ENCODE measurements around the gene LAMB1. TPM values are rescaled to one million over a fixed set of nuclear protein-coding genes. Genes with fewer than 3 reads are reported as not detected.

LAMB1 gene
- total and polyA plus RNA-seq, 4 donors, result 95.9 to 285 (median 173) TPM

DNA sequence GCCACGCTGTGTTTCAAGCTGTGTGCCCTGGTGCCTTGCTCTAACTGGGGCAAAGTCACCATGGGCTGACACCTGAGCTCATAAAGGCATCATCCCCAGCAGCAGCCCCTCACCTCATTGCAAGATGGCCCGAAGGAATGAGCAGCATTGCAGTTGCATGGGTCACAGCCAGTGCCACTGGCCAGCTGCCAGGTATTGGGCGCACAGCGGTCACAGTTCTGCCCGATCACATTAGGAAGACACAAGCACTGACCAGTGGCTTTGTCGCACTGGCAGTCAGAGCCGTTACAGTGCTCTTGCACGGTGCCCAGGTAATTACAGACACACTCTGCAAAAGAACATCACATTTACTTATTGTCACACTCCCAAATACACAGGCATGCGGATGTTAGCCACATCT, 51.1 kb downstream of the LAMB1 start:
- Histone ChIP-seq H3K27ac (ENCODE audit: low read depth in 1 of 2, low read length in 1 of 2) (peak overlapping the region in 1 of 2 donors; percentile 9), H3K4me1 (ENCODE audit: control insufficient read depth in 5 of 5, insufficient read depth in 5 of 5, low read length in 5 of 5) (peaks cover 2 to 4% (median 3%) of the 10 kb centered on the region in 5 donors), H3K9ac (ENCODE audit: insufficient read depth in 1 of 2, low read length in 2 of 2) (no peak overlapping the region), H3K4me3 (no peak overlapping the region), H3K27me3 (ENCODE audit: control insufficient read depth in 3 of 3, insufficient read depth in 3 of 3, low read length in 2 of 3) (no peaks in the 10 kb centered on the region), H3K9me3 (ENCODE audit: control insufficient read depth in 4 of 4, insufficient read depth in 3 of 4, low read length in 3 of 4) (no peaks in the 10 kb centered on the region), H3K36me3 (ENCODE audit: control insufficient read depth in 4 of 4, insufficient read depth in 4 of 4, low read length in 4 of 4) (peaks cover 2 to 47% (median 14%) of the 10 kb centered on the region in 4 donors)
- WGBS, 2 donors, result 72 to 81% methylated on average over 9 of the region's 9 CpGs
- DNase-seq (no peak), ATAC-seq (ENCODE audit: insufficient read depth, low FRiP score) (peak; percentile 7)
- TF ChIP-seq, protein P1, sequence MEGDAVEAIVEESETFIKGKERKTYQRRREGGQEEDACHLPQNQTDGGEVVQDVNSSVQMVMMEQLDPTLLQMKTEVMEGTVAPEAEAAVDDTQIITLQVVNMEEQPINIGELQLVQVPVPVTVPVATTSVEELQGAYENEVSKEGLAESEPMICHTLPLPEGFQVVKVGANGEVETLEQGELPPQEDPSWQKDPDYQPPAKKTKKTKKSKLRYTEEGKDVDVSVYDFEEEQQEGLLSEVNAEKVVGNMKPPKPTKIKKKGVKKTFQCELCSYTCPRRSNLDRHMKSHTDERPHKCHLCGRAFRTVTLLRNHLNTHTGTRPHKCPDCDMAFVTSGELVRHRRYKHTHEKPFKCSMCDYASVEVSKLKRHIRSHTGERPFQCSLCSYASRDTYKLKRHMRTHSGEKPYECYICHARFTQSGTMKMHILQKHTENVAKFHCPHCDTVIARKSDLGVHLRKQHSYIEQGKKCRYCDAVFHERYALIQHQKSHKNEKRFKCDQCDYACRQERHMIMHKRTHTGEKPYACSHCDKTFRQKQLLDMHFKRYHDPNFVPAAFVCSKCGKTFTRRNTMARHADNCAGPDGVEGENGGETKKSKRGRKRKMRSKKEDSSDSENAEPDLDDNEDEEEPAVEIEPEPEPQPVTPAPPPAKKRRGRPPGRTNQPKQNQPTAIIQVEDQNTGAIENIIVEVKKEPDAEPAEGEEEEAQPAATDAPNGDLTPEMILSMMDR (IDR thresholded peaks at IDR 0.05; ENCODE audit: control extremely low read depth, extremely low read depth), result no peak

GRCh38 chr7:107951172-107951787, 51.7 kb downstream of the LAMB1 start:
- no peak for DNase-seq
- H3K27ac ChIP-seq (ENCODE audit: low read depth in 1 of 2, low read length in 1 of 2), result peak overlapping the region in 1 of 2 donors; percentile 9

DNA sequence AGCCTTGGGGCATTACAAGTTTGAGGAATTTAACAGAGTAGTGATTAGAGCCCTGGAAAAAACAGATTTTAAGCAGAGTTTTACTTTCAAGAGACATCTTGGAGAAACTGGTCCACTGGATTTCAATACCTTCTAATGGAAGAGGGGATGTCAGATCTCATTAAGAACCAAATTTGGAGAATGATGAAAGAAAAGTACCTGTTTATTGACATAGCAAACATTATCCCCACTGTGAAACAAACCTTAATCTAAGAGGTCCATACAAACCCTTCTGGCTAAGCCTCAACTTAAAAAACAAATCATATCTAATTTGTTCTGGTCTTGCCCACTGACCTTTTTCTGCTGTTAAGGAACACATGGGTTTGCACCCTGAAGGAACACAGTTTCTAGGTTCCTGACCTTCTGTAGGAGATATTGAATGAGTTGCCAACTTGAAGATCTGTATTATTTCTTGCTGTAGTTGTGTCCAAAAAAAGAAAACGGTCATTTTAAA, 53.5 kb downstream of the LAMB1 start:
- H3K9ac ChIP-seq (ENCODE audit: insufficient read depth in 1 of 2, low read length in 2 of 2), result no peak overlapping the region
- peaks cover 2 to 46% (median 15%) of the 10 kb centered on the region in 4 donors for H3K36me3 ChIP-seq (ENCODE audit: control insufficient read depth in 4 of 4, insufficient read depth in 4 of 4, low read length in 4 of 4)
- no peaks in the 10 kb centered on the region for H3K9me3 ChIP-seq (ENCODE audit: control insufficient read depth in 4 of 4, insufficient read depth in 3 of 4, low read length in 3 of 4)
- TF ChIP-seq, protein P1 (IDR thresholded peaks at IDR 0.05; ENCODE audit: control extremely low read depth, extremely low read depth), result no peak
- no peak overlapping the region for H3K4me3 ChIP-seq
- DNase-seq (no peak), ATAC-seq (ENCODE audit: insufficient read depth, low FRiP score) (no peak)
- peaks cover 2 to 4% (median 3%) of the 10 kb centered on the region in 5 donors for H3K4me1 ChIP-seq (ENCODE audit: control insufficient read depth in 5 of 5, insufficient read depth in 5 of 5, low read length in 5 of 5)
- no peaks in the 10 kb centered on the region for H3K27me3 ChIP-seq (ENCODE audit: control insufficient read depth in 3 of 3, insufficient read depth in 3 of 3, low read length in 2 of 3)
- WGBS, 2 donors, result 82 to 90% methylated on average over 1 of the region's 1 CpG
- H3K27ac ChIP-seq (ENCODE audit: low read depth in 1 of 2, low read length in 1 of 2), result no peak overlapping the region

More at GRCh38 chr7:107951172-107951787, 51.7 kb downstream of the LAMB1 start:
- H3K4me3 ChIP-seq, result no peak overlapping the region
- H3K27me3 ChIP-seq (ENCODE audit: control insufficient read depth in 3 of 3, insufficient read depth in 3 of 3, low read length in 2 of 3), result no peaks in the 10 kb centered on the region
- TF ChIP-seq, protein P1 (IDR thresholded peaks at IDR 0.05; ENCODE audit: control extremely low read depth, extremely low read depth), result no peak
- H3K36me3 ChIP-seq (ENCODE audit: control insufficient read depth in 4 of 4, insufficient read depth in 4 of 4, low read length in 4 of 4), result peaks cover 2 to 47% (median 14%) of the 10 kb centered on the region in 4 donors
- H3K4me1 ChIP-seq (ENCODE audit: control insufficient read depth in 5 of 5, insufficient read depth in 5 of 5, low read length in 5 of 5), result peaks cover 2 to 4% (median 3%) of the 10 kb centered on the region in 5 donors
- H3K9me3 ChIP-seq (ENCODE audit: control insufficient read depth in 4 of 4, insufficient read depth in 3 of 4, low read length in 3 of 4), result no peaks in the 10 kb centered on the region
- WGBS, 2 donors, result 75 to 85% methylated on average over 14 of the region's 14 CpGs
- H3K9ac ChIP-seq (ENCODE audit: insufficient read depth in 1 of 2, low read length in 2 of 2), result no peak overlapping the region
- peak; percentile 24 for ATAC-seq (ENCODE audit: insufficient read depth, low FRiP score)

Measured in lung (tissue), 12 donors.